ENCODE data around the gene PUDP. TPM values are rescaled to one million over a fixed set of nuclear protein-coding genes. Genes with fewer than 3 reads are reported as not detected.

PUDP gene
- total RNA-seq, 4 donors from 2014 or later, result 10.4 to 16.6 (median 11.5) TPM

- peaks cover 0 to 2% (median 0%) of the 10 kb centered on the region in 3 donors for H3K36me3 ChIP-seq
- H3K27me3 ChIP-seq, result no peaks in the 10 kb centered on the region
- WGBS, 2 donors, result 55 to 60% methylated on average over 1 of the region's 1 CpG
- no peak for TF ChIP-seq POLR2A (IDR thresholded peaks at IDR 0.05)
- TF ChIP-seq CTCF (IDR thresholded peaks at IDR 0.05), result no peak
- H3K4me1 ChIP-seq, result no peaks in the 10 kb centered on the region
- no peaks in the 10 kb centered on the region for H3K9me3 ChIP-seq
- H3K4me3 ChIP-seq, result no peak overlapping the region
- peak overlapping the region in 1 of 4 donors; percentile 13 for H3K27ac ChIP-seq
- intact Hi-C loops (cut with DNase I), result no loop called here
- no peak for DNase-seq
Observed at GRCh38 chrX:7062903-7063302, 85.0 kb downstream of the PUDP start.

DNA sequence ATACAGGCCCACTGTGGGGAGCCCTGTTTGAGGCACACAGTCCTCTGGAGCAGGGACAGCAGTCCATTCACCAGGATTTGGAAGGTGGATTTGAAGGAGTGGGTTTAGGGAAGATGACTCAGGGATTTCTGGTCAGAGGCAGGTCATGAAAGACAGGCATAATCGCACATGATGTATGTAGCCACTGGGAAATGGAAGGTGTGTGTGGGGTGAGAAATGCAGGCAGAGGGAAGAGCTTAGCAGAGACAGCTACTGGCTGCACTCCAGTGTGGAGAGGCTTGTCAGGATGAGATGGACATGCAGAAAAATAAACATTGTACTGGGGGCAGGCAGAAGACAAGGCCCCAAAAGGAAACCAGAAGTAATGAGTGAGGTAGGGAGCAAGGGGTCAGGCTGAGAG, 85.7 kb downstream of the PUDP start:
- Histone ChIP-seq H3K9me3 (no peaks in the 10 kb centered on the region), H3K4me1 (no peaks in the 10 kb centered on the region), H3K4me3 (no peak overlapping the region), H3K36me3 (peaks cover 0 to 9% (median 0%) of the 10 kb centered on the region in 3 donors), H3K27ac (no peak overlapping the region), H3K27me3 (no peaks in the 10 kb centered on the region)
- intact Hi-C loops (cut with DNase I), result no loop called here
- DNase-seq, result no peak
- WGBS, 2 donors, result 78% methylated on average over 1 of the region's 1 CpG; no CpG with 5 or more reads in 1 of the 2 donors
- TF ChIP-seq CTCF (IDR thresholded peaks at IDR 0.05), result no peak
- TF ChIP-seq POLR2A (IDR thresholded peaks at IDR 0.05), result no peak

- TF ChIP-seq POLR2A (IDR thresholded peaks at IDR 0.05) (no peak), CTCF (IDR thresholded peaks at IDR 0.05) (no peak)
- WGBS, 2 donors, result 87 to 96% methylated on average over 2 of the region's 2 CpGs
- Histone ChIP-seq H3K36me3 (peaks cover 0 to 14% (median 0%) of the 10 kb centered on the region in 3 donors), H3K9me3 (no peaks in the 10 kb centered on the region), H3K27ac (no peak overlapping the region), H3K27me3 (no peaks in the 10 kb centered on the region), H3K4me1 (no peaks in the 10 kb centered on the region), H3K4me3 (no peak overlapping the region)
- no peak for DNase-seq
- intact Hi-C loops (cut with DNase I), result no loop called here
Observed at GRCh38 chrX:7061429-7061828, 86.5 kb downstream of the PUDP start.

- H3K4me3 ChIP-seq, result no peak overlapping the region
- peaks cover 0 to 6% (median 0%) of the 10 kb centered on the region in 3 donors for H3K4me1 ChIP-seq
- H3K27ac ChIP-seq, result no peak overlapping the region
- peaks cover 0 to 14% (median 0%) of the 10 kb centered on the region in 3 donors for H3K36me3 ChIP-seq
- no peaks in the 10 kb centered on the region for H3K27me3 ChIP-seq
- H3K9me3 ChIP-seq, result no peaks in the 10 kb centered on the region
- TF ChIP-seq CTCF (IDR thresholded peaks at IDR 0.05), result no peak
- no peak for TF ChIP-seq POLR2A (IDR thresholded peaks at IDR 0.05)
- intact Hi-C loops (cut with DNase I), result no loop called here
- DNase-seq, result no peak
- WGBS, 2 donors, result 86% methylated on average over 6 of the region's 6 CpGs; no CpG with 5 or more reads in 1 of the 2 donors
Observed at GRCh38 chrX:7060444-7060843, 87.5 kb downstream of the PUDP start.

DNA sequence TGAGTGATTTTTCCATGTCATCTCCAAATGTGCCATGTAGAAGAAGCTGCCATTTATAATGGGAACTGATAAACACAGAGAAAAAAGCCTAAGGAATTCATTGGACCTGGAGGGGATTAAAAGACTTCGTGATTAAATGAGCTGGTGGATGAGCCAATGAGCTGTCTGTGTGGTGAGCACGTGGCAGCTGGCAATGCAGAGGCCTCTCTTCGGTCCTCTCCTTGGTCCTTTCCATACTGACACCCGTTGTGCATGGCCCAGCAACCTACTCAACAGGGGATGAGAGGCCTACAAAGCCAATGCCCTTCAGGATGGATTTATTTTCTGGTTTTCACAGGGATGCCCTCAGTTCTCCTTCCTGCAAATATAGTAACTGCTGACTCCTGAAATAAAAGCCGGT, 88.1 kb downstream of the PUDP start:
- WGBS, 2 donors, result 89 to 91% methylated on average over 2 to 5 of the region's 5 CpGs
- DNase-seq, result no peak
- intact Hi-C loops (cut with DNase I), result no loop called here

More for the DNA sequence above, 88.1 kb downstream of the PUDP start:
- TF ChIP-seq CTCF (IDR thresholded peaks at IDR 0.05) (no peak), POLR2A (IDR thresholded peaks at IDR 0.05) (no peak)
- no peaks in the 10 kb centered on the region for H3K27me3 ChIP-seq
- H3K9me3 ChIP-seq, result no peaks in the 10 kb centered on the region
- no peak overlapping the region for H3K4me3 ChIP-seq
- H3K36me3 ChIP-seq, result peaks cover 0 to 14% (median 0%) of the 10 kb centered on the region in 3 donors
- H3K4me1 ChIP-seq, result peaks cover 0 to 6% (median 0%) of the 10 kb centered on the region in 3 donors
- no peak overlapping the region for H3K27ac ChIP-seq
